SU-DHL-6 (cell line): ENCODE results near the gene BCAS3.

Experiments
- CTCF ChIP-seq: fragments of 200-600 bp; sonication (generic); IDR thresholded peaks from one replicate; pipeline ENCODE4 v1.5.1; 2017; ENCODE audit warnings: antibody characterized with exemption, mild to moderate bottlenecking, low read length, moderate library complexity; ENCODE audit not compliant: insufficient read depth, poor library complexity, severe bottlenecking
- EZH2phosphoT487 ChIP-seq: fragments of 200-600 bp; sonication (generic), shearing (Covaris generic); conservative IDR thresholded peaks from 2 replicates; pipeline ENCODE4 v1.6.1; 2018; ENCODE audit warnings: mild to moderate bottlenecking, antibody characterized with exemption, low read length, moderate library complexity, mixed read lengths

- no peak for TF ChIP-seq CTCF
- no peak for TF ChIP-seq EZH2phosphoT487
Measured at GRCh38 chr17:61088556-61088955, 410.9 kb downstream of the BCAS3 start.
